Epithelial cell of prostate (primary cell): ENCODE results near the gene CD8B.

Experiments
- DNase-seq: peaks from one replicate; pipeline ENCODE4 v3.0.0-alpha.2; 2011; ENCODE audit warnings: low read depth, low spot score
- H3K27ac ChIP-seq: fragments of 450-650 bp; 2 replicates; pipeline ENCODE4 v1.5.1; 2017; ENCODE audit warnings: mild to moderate bottlenecking

Gene CD8B

DNA sequence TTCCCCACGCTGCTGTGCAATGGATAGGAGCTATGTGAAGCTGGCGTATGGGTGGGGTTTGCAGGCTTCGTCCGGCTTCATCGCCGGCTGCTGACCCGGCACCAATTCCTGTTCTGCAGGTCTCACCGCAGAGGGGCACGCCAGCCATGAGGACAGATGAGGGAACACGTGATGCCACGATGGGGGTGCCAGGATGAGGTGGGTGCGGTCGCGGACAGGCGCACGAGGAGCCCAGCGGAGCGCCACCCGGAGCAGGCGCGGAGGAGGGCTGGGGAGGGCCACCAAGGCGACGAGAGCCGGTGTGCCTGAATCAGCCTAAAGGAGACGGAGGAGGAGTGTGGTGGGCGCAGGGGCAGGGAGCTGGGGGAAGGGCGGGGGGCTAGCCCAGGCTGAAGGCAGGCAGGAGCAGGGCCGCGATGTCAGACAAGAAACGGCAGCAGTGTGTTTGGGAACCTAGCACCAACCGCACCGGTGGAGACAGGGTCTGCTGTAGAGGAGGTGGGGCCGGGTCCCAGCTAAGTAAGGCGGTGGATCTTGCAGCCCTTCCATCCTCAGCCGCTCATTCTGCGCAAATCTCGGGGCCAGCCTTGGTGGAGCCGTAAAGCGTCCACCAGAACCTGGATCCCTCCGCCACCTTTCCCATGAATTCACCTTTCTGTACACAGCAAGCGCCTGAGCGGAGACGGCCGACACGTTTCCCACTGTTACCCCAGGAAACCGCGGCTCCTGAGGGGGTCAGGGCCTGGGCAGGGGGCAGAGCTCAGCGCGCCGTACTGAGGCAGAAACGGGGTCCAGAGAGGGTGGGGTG is 54.0 kb downstream of the CD8B start:
- peak; percentile 52 for DNase-seq
- H3K27ac ChIP-seq = peak overlapping the region; percentile 38

DNA sequence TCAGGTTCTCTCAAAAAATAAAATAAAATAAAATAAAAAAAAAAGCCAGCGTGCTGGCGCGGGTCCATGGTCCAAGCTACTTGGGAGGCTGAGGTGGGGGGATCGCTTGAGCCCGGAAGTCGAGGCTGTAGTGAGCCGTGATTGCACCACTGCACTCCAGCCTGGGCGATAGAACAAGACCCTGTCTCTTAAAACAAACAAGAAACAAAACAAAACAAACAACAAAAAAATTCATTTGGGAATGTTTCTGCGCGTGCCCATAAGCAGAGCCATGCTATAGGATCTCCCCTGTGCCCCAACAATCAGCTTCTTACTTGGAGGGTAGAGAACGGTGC is 54.6 kb downstream of the CD8B start:
- DNase-seq = no peak
- H3K27ac ChIP-seq = no peak overlapping the region

DNA sequence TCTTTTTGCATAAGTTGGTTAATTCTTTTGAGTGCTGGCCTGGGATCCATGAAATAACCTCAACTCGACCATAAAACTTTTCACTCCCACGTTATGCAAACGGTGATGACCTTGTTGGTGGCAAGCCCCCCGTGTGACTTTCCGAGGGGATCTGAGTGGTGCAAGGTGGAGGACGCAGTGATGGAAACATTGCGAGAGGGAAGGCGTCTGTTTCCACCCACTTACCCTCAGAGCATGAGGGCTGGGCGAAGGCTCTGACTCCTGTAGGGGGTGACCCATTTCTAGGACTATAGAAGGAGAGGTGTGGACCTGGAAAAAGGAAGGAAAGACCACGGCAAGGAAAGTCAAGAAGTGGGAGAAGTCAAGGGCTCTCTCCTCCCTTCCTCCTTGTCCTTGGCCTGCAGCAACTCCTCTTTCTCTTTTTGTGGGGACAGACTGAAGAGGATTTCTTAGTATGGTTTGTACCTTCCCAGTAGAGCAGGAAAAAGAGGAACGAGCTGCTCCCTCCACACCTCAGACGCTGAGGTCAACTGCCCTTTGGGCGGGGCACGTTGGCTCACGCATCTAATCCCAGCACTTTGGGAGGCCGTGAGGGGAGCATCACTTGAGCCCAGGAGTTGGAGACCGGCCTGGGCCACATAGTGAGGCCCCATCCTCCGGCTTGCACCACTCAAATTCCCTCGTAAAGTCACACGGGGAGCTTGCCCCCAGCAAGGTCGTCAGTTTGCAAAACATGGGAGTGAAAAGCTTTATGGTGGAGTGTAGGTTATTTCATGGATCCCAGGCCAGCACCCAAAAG is 55.4 kb downstream of the CD8B start:
- no peak for DNase-seq
- H3K27ac ChIP-seq = no peak overlapping the region

DNA sequence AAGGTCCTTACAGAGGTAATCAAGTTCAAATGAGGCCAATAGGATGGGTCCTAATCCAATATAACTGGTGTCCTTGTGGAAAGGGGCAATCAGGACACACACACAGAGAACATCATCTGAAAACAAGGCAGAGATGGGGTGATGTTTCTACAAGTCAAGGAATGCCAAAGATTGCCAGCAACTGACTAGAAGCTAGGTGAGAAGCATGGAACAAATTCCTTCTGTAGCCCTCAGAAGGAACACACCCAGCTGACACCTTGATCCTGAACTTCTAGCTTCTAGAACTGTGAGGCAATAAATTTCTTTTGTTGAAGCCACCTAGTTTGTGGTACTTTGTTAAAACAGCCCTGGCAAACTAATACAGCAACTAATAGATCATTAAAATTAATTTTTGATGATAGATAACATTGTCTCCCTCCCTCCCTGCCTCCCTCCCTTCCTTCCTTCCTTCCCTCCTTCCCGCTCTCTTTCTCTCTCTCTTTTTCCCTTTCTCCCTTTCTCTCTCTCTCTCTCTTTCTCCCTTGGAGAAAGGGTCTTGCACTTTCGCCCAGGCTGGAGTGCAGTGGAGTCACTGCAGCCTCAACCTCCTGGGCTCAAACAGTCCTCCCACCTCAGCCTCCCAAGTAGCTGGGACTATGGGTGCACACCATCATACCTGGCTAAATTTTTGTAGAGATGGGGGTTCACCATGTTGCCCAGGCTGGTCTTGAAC is 60.7 kb downstream of the CD8B start:
- no peak for DNase-seq
- no peak overlapping the region for H3K27ac ChIP-seq

DNA sequence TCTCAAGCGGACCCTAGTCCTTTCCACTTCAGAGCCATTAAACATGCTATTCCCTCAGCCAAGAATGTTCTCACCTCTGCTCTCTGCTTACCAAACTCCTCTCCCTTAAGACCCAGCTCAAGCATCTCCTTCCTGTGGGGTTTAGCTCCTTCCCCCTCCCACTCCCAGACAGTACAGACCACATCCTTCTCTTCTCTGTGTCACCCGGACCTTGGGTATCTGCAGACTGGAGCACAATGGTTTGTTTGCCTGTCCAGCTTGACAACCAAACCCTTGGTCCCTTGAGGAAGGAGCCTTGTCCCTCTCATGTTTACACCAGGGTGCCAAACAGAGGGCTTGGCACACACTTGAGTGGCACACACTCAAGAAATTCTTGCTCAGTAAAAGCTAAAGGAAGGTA is 66.8 kb downstream of the CD8B start:
- no peak overlapping the region for H3K27ac ChIP-seq
- DNase-seq = no peak

DNA sequence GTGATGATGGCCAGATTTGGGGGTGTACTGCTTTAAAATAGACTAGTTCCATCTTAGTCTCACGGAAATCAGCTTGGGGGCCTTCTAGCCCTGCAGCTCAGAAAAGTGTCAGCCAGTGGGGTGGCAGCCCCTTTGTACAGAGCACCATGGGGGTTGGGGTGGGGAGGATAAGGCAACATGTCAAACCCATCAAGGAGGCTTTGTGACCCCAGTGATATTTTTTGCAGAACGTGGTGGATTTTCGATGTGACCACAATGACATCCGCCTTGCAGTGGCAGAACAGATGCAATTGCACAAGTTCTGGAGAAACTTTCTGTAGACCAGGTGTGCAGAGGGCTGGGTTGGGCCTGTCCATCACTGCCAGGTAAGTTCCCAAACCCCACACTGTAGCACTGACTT is 67.9 kb downstream of the CD8B start:
- H3K27ac ChIP-seq = no peak overlapping the region
- DNase-seq = no peak

DNA sequence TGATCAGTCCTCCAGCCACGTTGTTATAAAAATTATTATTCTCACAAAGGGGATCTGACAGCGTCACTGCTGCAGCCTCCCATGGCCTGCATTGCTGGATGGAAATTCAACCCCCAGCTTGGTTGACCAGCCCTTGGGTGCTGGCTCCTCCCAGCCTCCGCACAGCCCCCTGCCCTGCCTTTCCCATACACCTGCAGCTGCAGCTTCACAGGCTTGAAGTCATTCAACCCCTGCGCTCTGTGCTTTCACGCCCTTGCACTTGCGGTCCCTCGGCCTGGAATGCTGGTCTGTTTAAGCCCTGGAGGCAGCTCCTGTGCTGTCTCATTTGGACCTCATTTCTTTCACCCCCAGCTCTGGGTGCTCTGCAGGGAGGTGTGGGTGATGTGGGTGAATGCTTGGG is 70.1 kb downstream of the CD8B start:
- no peak for DNase-seq
- no peak overlapping the region for H3K27ac ChIP-seq

DNA sequence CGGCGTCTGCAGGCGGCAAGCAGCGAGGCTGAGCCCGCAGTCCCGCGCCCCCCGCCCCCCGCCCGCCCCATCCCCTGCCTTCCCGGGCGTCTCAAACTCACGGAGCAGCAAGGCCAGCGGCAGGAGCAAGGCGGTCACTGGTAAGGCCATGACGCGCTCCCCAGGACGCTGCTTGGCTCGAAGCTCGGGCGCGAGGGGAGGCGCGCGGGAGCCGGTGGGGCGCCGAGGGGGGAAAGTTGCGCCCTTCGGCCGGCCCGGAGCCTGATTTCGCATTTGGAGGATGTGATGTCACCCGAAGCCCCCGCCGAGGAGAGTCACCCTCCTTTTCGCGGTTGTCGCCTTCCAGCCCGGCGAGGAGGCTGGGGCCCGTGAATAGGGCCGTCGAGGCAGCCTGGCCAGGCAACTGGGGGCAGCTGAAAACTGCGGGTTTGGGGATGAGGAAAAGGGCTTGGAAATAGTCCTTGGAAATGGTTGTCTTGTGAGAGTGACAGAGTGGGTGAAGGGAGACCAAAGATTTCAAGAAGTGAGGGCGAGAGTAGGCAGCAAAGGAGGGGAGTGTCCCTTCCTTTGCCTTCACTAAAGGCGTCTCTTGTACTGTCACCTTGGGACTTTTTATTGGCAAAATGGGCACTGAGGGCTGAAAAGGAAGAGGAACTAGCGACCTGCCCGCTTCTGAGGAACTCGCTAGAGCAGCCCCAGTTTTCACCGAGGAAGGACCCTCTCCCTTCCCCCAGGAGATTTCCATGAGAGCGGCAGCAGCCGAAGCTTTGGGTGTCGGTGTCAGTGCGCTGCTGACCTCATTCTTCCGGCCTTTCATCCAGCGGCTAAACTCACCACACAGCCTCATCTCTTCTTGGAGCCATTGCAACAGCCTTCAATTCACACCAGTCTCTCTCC is 70.8 kb downstream of the CD8B start, which contains the start of gene CD8A:
Gene CD8A, minus strand, starts transcription at position 238 of the 897 bp plus-strand sequence. Its CDS starts 88 bp downstream, at position 150.
- no peak for DNase-seq
- H3K27ac ChIP-seq = no peak within 1 kb of the TSS

DNA sequence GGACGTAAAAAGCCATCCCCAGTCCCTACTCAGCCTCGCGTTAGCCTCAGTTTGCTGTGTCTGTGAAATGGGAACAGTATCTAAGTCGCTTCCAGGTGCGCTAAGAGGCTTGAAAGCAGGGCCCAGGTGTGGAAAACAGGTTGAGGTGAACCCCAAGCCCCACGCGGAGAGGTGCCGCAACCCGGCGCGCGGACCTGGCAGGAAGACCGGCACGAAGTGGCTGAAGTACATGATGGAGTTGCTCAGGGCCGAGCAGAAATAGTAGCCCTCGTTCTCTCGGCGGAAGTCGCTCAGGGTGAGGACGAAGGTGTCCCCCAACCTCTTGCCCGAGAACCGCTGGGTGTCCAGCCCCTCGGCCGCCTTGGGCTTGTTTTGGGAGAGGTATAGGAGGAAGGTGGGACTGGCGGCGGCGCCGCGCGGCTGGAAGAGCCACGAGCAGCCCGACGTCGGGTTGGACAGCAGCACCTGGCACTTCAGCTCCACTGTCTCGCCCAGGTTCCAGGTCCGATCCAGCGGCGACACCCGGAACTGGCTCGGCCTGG is 71.5 kb downstream of the CD8B start:
- no peak for DNase-seq
- H3K27ac ChIP-seq = no peak overlapping the region

DNA sequence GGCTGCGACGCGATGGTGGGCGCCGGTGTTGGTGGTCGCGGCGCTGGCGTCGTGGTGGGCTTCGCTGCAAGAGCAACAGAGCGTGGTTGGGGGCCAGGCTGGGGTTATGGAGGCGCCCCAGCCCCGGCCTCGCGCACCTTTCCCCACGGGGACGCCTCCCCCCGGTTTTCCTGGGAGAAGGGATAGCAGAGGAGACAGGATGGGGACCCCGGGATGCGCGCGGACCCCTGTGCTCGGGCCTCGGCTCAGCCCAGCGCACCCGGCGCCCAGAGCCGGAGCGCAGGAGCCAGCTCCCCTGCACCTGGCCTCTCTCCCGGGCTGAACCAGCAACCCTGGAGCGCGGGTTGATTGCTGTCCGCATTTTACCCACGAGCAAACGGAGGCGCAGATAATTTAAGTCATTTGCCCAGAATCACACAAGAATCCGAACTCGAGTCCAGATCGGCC is 72.0 kb downstream of the CD8B start:
- no peak for DNase-seq
- H3K27ac ChIP-seq = no peak overlapping the region

DNA sequence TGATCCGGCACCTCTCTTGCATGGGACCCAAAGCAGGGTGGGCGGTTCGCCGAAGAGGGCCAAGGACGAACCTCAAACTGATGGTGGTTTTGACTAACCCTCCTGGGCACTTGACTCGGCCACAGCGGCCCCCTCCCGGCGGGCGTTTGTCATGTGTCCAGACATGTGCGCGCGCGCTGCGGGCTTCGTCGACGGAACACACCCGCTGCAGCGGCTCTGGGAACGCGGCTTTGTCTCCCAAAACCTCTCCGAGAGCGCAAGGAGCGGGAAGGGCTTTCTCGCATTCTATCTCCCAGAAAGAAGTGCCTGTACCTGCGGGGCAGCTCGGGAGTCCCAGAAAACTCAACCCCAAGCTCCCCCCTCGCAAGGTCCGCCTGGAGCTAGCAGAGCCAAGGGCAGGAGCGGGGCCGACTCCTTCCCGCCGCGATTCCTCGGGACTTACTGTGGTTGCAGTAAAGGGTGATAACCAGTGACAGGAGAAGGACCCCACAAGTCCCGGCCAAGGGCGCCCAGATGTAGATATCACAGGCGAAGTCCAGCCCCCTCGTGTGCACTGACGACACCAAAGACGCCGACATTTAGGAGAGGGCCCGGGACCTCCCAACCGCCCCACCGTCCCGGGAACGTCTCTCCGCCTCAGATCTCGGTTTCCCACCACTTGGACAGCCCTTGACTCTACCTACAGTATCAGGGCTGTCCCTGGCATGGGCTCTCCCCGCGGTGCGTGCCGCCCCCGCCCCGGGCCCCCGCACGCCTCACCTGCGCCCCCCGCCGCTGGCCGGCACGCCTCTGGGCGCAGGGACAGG is 72.6 kb downstream of the CD8B start:
- DNase-seq = no peak
- no peak overlapping the region for H3K27ac ChIP-seq

DNA sequence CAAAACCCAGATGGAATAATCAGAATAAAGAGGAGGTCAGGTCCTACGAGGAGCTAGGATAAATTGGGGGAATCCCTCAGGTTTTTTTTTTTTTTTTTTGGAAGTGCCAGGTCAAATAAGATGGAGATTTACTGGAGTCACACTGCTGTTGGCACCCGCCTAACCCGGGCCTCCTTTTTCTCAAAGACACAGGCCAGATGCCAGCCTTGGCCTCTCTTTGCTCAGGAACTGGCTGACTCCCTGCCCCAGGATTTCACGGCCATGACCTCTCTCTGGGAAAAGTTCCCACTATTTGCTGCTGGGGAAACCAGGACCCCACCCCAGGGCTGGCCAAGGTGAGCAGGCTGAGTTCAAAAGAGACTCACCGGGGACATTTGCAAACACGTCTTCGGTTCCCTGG is 73.5 kb downstream of the CD8B start:
- DNase-seq = no peak
- H3K27ac ChIP-seq = no peak overlapping the region

DNA sequence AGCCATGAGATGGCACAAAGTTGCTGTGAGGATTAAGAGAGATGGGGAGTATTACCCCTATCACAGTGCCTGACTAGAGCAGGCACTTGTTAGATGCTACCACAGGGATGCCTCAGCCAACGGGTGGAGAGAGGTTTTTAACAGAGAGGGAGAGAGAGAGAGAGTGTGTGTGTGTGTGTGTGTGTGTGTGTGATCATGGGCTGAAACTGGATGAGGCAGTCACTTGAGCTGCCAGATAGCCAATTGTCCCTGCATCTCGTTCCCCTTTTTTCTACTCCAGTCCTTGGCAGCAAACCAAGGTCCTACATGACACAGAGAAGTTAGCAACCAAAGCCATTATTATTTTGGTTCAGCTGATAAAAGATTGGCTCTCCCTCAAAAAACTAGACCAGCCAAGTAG is 74.0 kb downstream of the CD8B start:
- no peak for DNase-seq
- no peak overlapping the region for H3K27ac ChIP-seq

DNA sequence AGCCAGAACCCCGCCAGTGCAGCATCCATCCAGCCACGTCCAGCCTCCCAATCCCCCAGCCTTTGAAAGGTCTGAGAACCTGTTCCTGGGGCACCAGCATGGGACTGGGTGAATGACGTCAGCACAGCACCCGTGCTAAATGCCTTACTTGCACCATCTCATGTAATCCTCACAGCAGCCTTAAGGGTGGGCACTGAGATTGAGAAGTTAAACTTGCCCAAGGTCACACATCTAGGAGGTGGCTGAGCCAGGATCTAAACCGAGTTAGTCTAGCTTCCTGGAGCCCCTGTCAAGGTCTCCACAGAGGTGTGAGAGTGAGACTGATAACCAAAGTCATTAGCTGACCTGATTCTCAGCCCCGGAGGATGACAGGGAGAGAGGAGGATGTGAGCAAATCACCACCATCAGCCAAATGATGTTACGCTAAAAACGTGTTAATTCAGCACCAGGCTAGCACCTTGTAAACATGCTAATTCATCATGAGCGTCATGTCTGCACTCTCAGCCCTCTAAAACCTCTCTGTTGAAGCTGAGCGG is 75.6 kb downstream of the CD8B start:
- H3K27ac ChIP-seq = no peak overlapping the region
- no peak for DNase-seq

DNA sequence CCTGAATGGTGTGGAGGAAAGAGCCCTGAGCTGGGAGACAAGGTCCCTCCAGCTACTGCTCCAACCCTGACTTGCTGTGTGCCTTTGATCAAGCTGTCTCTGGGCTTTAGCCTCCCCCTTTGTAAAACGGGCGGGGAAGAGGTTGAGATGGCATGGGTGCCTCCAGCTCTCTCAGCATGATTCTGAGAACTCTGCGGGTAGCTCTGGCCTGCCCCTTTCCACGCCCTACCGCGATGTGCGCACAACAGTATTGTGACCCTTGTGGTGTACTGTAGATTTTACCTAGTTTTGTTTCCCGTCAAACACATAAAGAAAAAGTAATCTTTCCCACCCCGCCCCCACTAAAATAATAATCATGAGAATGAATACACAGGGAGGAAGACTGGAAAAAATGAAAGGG is 76.2 kb downstream of the CD8B start:
- no peak for DNase-seq

DNA sequence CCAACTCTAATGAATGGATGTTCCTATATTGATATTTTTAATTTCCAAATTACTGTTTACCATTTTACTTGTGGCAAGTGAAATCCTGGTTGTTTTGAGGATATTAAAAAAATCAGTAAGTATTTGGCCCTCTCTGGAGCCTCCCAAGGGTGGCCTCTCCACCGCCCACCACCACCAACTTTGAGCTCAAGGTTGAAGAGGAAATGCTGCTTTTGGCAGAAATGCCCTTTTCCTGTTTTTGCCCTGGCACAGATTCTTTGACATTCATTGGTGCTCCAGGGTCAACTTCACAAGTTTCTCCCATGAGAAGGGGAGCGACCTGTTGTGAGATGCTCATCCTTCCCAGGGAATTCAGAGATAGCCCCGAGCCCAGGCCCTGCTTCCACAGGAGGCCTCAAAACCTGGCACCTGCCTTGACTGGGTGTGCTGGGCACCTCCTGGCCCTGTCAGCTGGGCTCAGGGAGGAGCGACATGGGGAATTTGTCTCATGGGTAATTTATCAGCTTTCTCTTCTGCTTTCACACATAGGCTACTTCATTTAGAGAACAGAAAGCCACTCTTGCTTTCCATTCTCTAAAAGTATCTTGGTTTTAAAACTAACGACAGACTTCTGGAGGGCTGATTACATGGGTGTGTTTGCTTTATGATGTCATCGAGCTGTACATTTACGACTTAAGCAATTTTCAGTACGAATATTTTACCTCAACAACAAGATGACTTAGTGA is 77.9 kb downstream of the CD8B start:
- no peak for DNase-seq
- H3K27ac ChIP-seq = no peak overlapping the region

More for the DNA sequence above, 76.2 kb downstream of the CD8B start:
- no peak overlapping the region for H3K27ac ChIP-seq

DNA sequence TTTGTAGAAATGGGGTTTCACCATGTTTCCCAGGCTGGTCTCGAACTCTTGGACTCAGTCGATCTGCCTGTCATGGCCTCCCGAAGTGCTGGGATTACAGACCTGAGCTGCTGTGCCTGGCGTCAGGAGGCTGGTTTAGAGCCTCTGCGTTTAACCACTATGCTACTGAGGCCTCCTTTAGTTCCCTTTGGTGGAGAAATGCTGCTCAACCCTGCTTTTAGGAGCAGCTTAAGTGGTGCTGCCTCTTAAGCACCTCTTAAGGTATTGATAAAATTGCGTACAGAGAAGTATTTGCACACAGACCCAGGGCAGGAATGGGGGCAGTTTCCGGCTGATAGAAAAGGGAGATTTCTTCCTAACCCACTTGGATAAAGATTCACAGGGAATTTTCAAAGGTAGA is 78.9 kb downstream of the CD8B start:
- no peak overlapping the region for H3K27ac ChIP-seq
- DNase-seq = no peak

DNA sequence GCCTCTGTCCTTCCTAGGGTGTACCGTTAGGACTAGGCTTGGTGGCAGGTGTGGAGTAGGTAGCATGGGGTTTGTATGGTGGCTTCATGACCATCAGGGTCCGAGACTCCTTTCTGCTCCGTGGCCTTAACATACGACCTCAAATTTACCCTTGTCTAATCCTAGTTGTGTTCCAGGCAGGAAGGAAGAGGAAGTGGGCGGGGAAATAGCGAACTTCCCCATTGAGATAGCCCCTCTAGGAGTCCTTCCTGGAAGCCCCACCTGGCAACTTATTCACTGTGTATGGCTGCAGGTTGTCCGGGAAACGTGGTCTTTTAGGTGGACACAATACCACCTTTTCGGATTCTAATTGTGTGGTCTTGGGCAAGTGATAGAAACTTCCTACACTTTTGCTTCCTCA is 80.3 kb downstream of the CD8B start:
- no peak overlapping the region for H3K27ac ChIP-seq
- no peak for DNase-seq
